Measurements from ENCODE around the gene ELAC1. TPM values are rescaled to one million over a fixed set of nuclear protein-coding genes. Genes with fewer than 3 reads are reported as not detected.

ELAC1 gene
- total and polyA plus RNA-seq, 2 of the 8 experiments (the other 6 are each of a cell fraction or from before 2014, with no cell fraction given): 2.3 to 3.4 TPM

DNA sequence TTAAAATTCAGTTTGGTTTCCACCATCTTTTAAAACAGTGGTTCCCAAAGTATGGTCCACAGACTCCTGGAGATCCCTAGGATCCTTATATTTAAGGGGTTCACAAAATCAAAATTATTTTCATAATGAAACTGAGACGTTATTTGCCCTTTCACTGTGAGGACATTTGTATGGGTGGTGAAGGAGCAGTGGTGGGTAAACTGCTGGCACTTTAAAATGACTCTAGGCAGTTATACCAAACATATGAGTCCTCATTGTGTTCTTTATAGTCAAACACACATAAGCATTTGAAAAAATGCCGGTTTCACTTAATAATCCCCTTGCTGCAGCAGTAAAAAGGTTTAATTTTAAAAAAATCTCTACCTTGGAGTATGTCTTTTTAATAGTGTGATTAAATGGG lies 69.4 kb downstream of the ELAC1 start:
- Histone ChIP-seq H3K79me1 (ENCODE audit: low read depth, low read length) (no peaks in the 10 kb centered on the region; the same call in 1 of the 2 replicates), H3K56ac (replicated peaks; ENCODE audit: insufficient read length, low read depth, low read length) (no peak overlapping the region), H2BK12ac (ENCODE audit: low read depth, low read length) (no peak overlapping the region), H3K27ac (ENCODE audit: low read depth, low read length) (no peak overlapping the region), H3K4me2 (ENCODE audit: insufficient read depth in 1 of 2, low read depth in 2 of 2, low read length in 2 of 2) (no peak overlapping the region), H3K9me3 (ENCODE audit: insufficient read depth in 2 of 2, low read depth in 1 of 2, low read length in 1 of 2) (no peaks in the 10 kb centered on the region), H2BK20ac (ENCODE audit: low read length) (no peak overlapping the region), H3K36me3 (ENCODE audit: control insufficient read depth in 2 of 4, insufficient read depth in 4 of 4, low read length in 3 of 4) (no peaks in the 10 kb centered on the region), H4K91ac (replicated peaks; ENCODE audit: insufficient read length, low read length) (no peak overlapping the region), H3K23me2 (ENCODE audit: low read depth, low read length) (no peaks in the 10 kb centered on the region), H2BK120ac (replicated peaks; ENCODE audit: low read depth, low read length) (no peak overlapping the region), H2AK5ac (ENCODE audit: low read depth, low read length) (no peak overlapping the region), H3K4ac (replicated peaks; ENCODE audit: insufficient read length, low read depth, low read length) (no peak overlapping the region), H3K27me3 (replicated peaks in 1 of 4; ENCODE audit: control insufficient read depth in 3 of 4, extremely low read depth in 1 of 4, insufficient read depth in 3 of 4, low read length in 3 of 4) (no peaks in the 10 kb centered on the region), H3K4me3 (ENCODE audit: extremely low read depth in 1 of 4, insufficient read depth in 2 of 4, low read depth in 3 of 4, low read length in 4 of 4) (no peak overlapping the region), H2BK5ac (ENCODE audit: low read depth, low read length) (no peak overlapping the region), H3K18ac (ENCODE audit: extremely low read depth, low read length) (no peak overlapping the region), H4K5ac (ENCODE audit: insufficient read length, low read depth, low read length) (no peak overlapping the region), H3K79me2 (ENCODE audit: control insufficient read depth in 1 of 2, insufficient read depth in 2 of 2, low read length in 2 of 2) (peaks cover 47 to 99% of the 10 kb centered on the region in 2 experiments), H4K20me1 (replicated peaks in 1 of 2; ENCODE audit: control insufficient read depth in 1 of 2, insufficient read depth in 2 of 2, low read length in 2 of 2) (peaks cover 9 to 14% of the 10 kb centered on the region in 2 experiments), H3K23ac (ENCODE audit: insufficient read length) (no peak overlapping the region), H3K14ac (ENCODE audit: insufficient read length) (no peak overlapping the region), H3K4me1 (replicated peaks in 1 of 4; ENCODE audit: control insufficient read depth in 3 of 4, insufficient read depth in 4 of 4, low read length in 3 of 4) (peaks cover 0 to 17% (median 10%) of the 10 kb centered on the region in 4 experiments; a peak in 4 of 7 replicates), H2BK15ac (ENCODE audit: low read length) (no peak overlapping the region), H2AFZ (ENCODE audit: low read length) (no peak overlapping the region), H3K9ac (replicated peaks in 1 of 4; ENCODE audit: extremely low read depth in 1 of 4, low read depth in 3 of 4, low read length in 3 of 4) (no peak overlapping the region), H4K8ac (ENCODE audit: extremely low read depth, insufficient read depth, low read length) (no peak overlapping the region)
- DNase-seq (ENCODE audit: low read depth in 1 of 2, low spot score in 2 of 2): no peak
- WGBS, 2 experiments (ENCODE audit: extremely low coverage in 1 of 2, insufficient coverage in 1 of 2, insufficient read length in 1 of 2, insufficient replicate concordance in 2 of 2, low coverage in 1 of 2, low lambda C conversion rate in 2 of 2, missing lambda C conversion rate in 1 of 2): 88% methylated on average over 2 of the region's 2 CpGs; no CpG with 5 or more reads in 1 of the 2 experiments
- ChIA-PET CTCF (ENCODE audit: partially characterized antibody) (interaction anchor here (0.8 to 1.9 kb wide), 2 partner anchors 25 to 29 kb away, joined by 3 to 4 read pairs; no protein-coding TSS in a partner anchor), POLR2A (ENCODE audit: partially characterized antibody) (no interaction called here)
- FAIRE-seq: no peak
- TF ChIP-seq EZH2 (IDR thresholded peaks at IDR 0.05; ENCODE audit: low read depth, low read length, severe bottlenecking) (no peak), TAF7 (optimal IDR thresholded peaks at IDR 0.05; ENCODE audit: borderline replicate concordance, low read depth, low read length) (no peak), TBP (IDR thresholded peaks at IDR 0.05; ENCODE audit: low read depth, low read length) (no peak)

Data from H1 (cell line).